H54 (cell line): ENCODE data around the gene SRSF4.
"Not testable (repeated sequence)": the region's sequence is repeated elsewhere in the genome, so short reads cannot be mapped to it uniquely, and the experiment has no call there.

Source experiments
- DNase-seq: peaks from one replicate; pipeline ENCODE4 v3.0.0; 2011; ENCODE audit warnings: low spot score, mixed read lengths; ENCODE audit not compliant: insufficient read length
- FAIRE-seq: peaks from 3 replicates; lab custom pipeline; 2011; peaks lifted over from hg19 to GRCh38; lab: Jason Lieb, UNC
- POLR2A ChIP-seq: IDR thresholded peaks from 2 replicates; pipeline ENCODE4 v1.6.1; 2011; ENCODE audit warnings: low read depth, mild to moderate bottlenecking, low read length

Gene SRSF4

DNA sequence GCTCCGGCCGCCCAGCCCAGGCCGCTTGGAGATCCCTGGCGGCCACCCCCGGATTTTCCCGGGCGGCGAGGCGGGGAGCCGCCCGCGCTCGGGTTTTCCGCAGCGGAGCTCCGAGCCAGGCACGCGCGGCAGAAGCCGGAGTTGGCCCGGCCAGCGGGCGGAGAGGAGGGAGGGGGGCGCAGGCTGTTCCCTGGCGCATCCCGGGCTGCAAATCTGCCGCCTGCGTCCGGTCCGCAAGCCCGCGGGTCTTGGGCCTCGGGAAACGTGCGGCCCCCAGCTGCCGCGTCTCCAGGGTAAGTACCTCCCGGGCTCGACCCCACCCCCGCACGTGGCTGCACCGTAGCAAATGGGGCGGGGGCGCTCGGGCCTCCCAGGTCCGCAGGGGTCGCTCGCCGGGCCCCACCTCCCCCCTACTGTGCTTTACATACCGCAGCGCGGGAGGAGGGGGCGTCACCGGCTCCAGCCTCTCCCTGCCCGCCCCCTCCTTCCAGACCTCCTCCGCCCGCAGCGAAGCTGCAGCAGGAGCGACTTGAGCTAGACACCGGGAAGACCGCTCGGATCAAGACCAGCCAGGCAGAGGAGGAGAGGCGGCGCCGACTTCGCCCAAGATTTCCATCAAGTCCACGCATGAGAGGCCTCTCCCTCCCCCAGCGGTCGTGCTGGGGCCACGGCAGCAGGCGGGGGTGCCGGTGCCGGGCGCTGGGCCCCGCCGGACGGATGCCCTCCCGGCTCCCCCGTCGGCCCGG is 59.6 kb downstream of the SRSF4 start:
- no peak for FAIRE-seq
- TF ChIP-seq POLR2A = no peak
- DNase-seq = no peak

DNA sequence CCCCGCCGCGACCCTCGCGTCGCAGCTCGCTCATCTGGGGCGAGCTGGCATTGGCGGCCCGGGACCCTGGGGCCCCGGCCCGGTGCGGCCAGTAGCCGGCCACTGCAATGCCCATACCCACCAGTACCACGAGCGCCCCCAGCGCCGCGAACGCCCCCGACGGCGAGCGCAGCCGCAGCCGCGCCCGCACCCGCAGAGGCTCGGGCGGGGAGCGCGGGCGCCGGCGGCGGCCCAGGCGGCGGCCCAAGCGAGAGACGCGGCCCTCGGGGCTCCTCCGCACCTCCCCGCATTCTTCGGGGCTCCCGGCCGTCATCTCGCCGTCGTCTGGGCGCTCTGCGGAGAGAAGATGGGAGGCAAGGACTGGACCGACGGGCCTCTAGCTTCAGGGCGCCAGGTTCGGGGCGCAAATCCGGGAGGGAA is 60.2 kb downstream of the SRSF4 start:
- no peak for TF ChIP-seq POLR2A
- DNase-seq = no peak
- FAIRE-seq = no peak

DNA sequence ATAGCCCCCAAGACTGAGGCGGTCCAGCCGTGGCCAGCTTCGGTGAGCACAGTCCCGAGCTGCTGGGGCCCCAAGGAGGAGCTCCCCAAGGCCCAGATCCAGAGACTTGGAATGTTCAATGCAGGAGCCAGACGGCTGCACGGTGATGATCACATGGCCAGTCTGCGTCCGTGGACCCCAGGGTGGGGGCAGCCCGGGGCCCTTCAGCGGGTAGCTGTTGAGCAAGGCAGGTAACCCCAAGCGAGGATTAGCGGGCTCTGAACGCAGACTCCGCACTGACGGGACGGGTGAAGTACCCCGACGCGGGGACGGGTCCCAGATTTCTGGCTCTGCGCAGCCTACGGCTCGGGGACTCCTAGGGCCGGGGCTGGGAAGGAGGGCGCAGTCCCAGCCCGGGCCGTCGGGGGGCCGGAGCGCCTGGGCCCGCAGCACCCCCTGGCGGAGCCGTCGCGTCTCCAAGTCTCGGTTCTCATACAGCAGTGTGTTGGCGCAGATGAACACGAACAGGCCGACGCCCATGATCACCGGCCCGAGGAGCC is 60.7 kb downstream of the SRSF4 start:
- no peak for TF ChIP-seq POLR2A
- DNase-seq = no peak
- FAIRE-seq = no peak

DNA sequence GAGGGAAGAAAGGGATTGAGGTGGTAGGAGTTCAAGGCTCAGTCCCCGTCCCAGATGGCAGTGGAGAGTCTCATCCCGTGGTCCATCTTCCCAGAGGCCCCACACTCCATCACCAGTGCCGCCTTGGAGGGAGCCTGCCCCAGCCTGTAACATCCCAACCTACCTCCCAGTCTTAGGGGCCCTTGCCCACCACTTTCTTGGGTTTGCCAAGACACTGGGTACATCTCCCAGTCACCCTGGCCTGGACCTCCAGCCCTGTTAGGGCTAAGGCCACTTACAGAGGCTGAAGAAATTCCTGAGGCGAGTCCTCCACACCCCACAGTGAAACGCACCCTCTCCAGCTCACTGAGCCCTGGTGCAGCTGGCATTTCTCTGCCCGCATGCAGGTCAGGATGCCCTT is 61.3 kb downstream of the SRSF4 start:
- FAIRE-seq (no peak), DNase-seq (no peak)
- no peak for TF ChIP-seq POLR2A

DNA sequence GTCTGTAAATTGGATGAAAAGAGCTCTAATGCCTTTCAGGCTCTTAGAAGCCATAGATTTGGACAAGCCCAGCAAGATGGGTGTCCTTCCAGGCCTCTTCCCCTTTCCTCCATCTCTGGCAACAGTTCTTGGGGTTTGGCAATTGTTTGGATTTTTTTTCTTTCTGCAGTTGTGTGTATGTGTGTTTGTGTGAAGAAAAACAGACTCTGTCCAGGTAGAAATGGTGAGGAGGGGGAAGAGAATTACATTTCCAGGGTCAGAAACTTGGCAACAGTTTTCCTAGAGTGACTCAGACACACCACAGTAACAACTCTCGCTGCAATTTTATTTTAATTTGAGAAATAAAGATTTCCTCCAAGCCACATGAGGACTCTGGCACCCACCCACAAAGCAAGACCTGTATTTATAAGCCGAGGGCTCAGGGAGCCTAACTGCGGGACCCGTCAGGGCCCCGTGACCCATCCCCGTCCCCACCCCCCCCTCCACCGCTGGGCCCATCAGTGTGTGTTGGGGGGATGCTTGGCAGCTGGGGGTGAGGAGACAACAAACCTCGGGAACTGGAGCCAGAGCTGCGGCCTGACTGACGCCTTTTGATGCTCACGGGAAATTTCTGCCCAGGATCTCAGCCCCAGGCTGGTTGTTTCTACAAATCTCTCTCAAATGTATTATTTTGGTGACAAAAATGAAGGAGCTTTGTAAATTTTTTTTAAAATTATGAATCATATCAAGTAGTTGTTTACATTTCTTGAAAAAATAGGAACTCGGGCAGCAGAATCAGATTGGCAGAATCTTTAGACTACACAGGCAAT is 62.4 kb downstream of the SRSF4 start:
- FAIRE-seq (no peak), DNase-seq (no peak)
- TF ChIP-seq POLR2A = no peak

DNA sequence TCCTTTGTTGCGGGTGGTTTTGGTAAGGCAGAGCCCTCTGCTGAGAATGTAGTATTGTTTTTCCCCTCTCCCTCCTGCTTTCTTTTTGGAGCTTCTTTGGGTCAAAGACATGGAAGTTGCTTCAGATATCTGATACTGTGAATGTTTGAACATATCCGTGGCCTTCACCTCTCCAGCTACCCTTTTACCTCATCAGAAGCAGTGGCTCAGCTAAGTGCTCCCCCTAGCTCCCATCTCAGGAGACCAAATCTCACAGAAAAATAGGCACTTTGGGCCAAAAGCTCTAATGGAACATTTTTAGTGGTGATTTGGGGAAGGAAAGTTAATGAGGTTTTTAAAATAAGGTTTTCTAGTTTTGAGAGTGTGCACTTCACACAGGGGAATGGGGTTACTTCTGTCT is 64.3 kb downstream of the SRSF4 start:
- DNase-seq = no peak
- no peak for FAIRE-seq
- no peak for TF ChIP-seq POLR2A

DNA sequence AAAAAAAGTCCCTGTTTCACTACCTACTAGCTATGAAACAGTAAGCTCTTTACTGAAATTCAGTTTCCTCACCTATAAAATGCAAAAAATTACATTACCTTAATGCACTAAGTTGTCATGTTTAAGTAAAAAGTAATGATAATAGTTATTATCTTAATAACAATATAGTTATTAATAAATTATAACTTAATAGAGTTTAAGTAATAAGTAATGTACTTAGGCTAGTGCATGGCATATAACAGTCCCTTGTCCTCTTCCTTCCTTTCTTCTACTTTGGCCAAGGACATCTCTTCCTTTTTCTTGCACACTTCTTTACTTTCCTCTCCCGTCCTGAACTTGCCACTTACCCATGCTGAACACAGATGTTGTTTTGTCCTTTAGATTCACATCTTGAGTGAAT is 67.0 kb downstream of the SRSF4 start:
- DNase-seq (no peak), FAIRE-seq (no peak)
- TF ChIP-seq POLR2A = no peak

DNA sequence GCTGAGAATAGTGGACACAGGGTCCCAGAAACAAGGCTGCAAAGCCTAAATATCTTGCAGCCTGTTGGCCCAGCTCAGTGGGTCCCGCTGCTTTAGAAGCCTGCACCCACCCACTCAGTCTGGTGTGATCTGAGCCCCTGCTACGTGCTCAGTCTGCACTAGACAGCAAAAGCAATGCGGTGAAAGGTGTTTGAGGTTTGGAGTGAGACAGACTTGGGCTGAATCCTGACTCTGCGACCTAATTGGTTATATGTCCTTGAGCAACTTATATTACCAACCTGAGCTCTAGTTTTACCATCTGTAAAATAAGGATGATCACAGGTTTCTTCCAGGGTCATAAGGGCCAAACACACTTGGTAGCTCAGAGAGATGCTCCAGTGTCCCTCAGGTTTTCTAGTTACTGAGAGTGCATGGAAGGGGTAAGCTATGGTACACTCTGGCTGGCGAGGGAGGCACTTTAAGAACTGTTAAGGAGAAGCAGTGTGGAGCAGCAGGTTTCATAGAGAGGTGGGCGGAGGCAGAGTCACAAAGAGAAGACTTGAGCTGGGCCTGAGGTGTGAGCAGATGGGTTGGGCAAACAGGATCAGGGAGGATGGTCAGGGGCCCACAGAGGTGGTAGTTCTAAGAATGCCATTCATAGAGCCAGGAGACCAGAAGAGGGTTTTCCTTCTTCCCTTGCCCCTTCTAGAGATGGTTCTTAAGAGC is 68.1 kb downstream of the SRSF4 start:
- no peak for FAIRE-seq
- TF ChIP-seq POLR2A = no peak
- DNase-seq = no peak

DNA sequence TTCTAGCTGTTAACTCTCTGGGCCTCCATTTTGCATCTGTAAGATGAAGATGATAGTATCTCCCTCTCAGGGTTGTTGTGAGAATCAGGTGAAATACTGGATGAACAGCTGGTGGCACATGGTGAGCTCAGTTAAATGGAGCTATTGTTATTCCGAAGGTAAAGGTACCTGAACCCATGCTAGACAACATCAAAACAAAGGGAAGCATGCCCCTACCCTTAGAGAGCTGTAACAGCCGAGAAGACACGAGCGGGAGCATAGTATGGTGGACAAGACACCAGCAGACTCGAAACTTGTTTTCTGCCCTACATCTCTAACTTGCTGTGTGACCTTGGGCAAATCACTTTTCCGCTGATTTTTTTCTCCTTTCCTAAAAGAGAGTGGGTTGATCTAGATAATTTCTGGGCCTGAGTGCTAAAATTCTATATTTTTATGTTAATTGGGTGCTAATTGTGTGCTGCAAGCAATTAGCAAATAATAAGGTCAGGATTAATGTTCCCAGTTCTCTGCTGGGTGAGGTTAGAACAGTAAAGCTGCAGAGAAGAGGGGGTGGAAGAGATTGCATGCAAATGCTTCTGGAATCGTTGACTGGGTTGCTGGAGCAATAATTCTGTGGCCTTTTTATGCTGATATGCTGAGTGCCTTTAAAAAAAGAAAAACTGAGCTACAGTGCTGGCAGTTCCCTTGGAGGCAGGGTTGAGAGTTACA is 68.8 kb downstream of the SRSF4 start:
- DNase-seq (no peak), FAIRE-seq (no peak)
- TF ChIP-seq POLR2A = no peak

DNA sequence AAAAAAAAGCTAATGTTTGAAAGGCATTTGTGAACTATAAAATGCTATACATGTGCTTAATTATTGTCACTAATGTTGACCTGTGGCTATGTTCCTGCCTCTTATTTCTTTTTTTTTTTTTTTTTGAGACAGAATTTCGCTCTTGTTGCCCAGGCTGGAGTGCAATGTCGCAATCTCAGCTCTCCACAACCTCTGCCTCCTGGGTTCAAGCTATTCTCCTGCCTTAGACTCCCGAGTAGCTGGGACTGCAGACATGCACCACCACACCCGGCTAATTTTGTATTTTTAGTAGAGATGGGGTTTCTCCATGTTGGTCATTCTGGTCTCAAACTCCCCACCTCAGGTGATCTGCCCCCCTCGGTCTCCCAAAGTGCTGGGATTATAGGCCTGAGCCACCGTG is 73.7 kb downstream of the SRSF4 start:
- not testable (repeated sequence) for DNase-seq, FAIRE-seq

DNA sequence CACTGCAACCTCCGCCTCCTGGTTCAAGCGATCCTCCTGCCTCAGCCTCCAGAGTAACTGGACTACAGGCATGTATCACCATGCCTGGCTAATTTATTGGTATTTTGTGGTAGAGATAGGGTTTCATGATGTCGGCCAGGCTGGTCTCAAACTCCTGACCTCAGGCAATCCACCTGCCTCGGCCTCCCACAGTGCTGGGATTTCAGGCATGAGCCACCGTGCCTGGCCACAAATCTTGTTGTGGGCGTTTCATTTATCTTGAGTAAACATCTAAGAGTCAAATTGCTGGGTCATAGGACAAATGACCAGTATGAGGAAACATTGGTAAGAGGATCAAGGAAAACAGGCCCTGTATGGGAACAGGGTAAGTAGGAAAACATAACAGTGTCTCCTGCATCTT is 75.9 kb downstream of the SRSF4 start:
- no peak for TF ChIP-seq POLR2A
- DNase-seq = no peak
- FAIRE-seq = peak; percentile 15

DNA sequence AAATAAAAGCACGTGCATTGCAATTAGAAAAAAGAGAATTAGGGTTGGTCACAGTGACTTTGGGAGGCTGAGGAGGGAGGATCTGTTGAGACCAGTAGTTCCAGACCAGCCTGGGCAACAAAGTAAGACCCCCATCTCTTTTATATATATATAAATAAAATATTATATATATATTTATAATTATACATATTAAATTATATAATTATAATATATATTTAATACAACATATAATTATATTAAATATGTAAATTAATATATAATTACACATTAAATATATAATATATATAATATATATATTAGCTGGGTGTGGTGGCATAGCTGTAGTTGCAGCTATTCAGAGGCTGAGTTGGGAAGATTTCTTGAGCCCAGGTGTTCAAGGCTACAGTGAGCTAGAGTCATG is 81.2 kb downstream of the SRSF4 start:
- no peak for DNase-seq
- TF ChIP-seq POLR2A = no peak
- no peak for FAIRE-seq

DNA sequence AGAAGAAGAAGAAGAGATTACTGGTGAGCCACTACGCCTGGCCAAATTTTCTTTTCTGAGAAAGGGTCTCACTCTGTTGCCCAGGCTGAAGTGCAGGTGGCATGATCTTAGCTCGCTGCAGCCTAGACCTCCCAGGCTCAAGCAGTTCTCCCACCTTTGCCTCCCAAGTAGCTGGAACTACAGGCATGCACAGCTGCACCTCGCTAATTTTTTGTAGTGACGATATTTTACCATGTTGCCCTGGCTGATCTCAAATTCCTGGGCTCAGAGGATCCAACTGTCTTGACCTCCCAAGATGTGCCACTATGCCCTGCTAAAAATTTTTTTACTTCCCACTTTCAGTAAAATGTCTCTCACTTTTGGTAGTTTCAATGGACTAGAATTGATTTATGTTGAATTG is 82.4 kb downstream of the SRSF4 start:
- TF ChIP-seq POLR2A = no peak
- FAIRE-seq = no peak
- no peak for DNase-seq
